ENCODE results near the gene ANKRD10. TPM values are rescaled to one million over a fixed set of nuclear protein-coding genes. Genes with fewer than 3 reads are reported as not detected.

The ANKRD10 gene
- total and polyA plus RNA-seq, 2 donors (not counting 3 experiments of a cell fraction or from before 2014, with no cell fraction given) = 44.5 to 94.1 TPM

GRCh38 chr13:110883542-110883941, 31.3 kb downstream of the ANKRD10 start:
- no peak overlapping the region for H2AFZ ChIP-seq (ENCODE audit: low read depth, low read length)
- no peaks in the 10 kb centered on the region for H3K27me3 ChIP-seq (ENCODE audit: control insufficient read depth in 2 of 2, insufficient read depth in 2 of 2, low read length in 2 of 2)
- dilution Hi-C loops (cut with MboI; ENCODE audit: extremely low pct_ligation_motif_present, low sequenced_read_pairs) = no loop called here
- H3K36me3 ChIP-seq (ENCODE audit: control insufficient read depth in 2 of 2, extremely low read depth in 1 of 2, insufficient read depth in 2 of 2, low read length in 2 of 2) = peaks cover 0 to 2% of the 10 kb centered on the region in 2 experiments
- FAIRE-seq (no peak), DNase-seq (ENCODE audit: low read depth, low spot score) (no peak)
- no peak for TF ChIP-seq EZH2 (IDR thresholded peaks at IDR 0.05; ENCODE audit: borderline replicate concordance, low read depth, low read length, severe bottlenecking)
- TF ChIP-seq FOS (IDR thresholded peaks at IDR 0.05; ENCODE audit: borderline replicate concordance, insufficient read depth, low read length) = no peak
- TF ChIP-seq GATA2 (IDR thresholded peaks at IDR 0.05; ENCODE audit: insufficient read depth, insufficient read length, low read depth, low read length) = no peak
- TF ChIP-seq MAX (IDR thresholded peaks at IDR 0.05; ENCODE audit: insufficient read depth, insufficient read length) = no peak
- TF ChIP-seq MYC (IDR thresholded peaks at IDR 0.05; ENCODE audit: low read depth, low read length) = no peak
- no peak for TF ChIP-seq CTCF (IDR thresholded peaks at IDR 0.05; ENCODE audit: extremely low read depth in 1 of 2, insufficient read depth in 1 of 2, low read depth in 1 of 2, low read length in 2 of 2)
- TF ChIP-seq POLR2A (IDR thresholded peaks at IDR 0.05; ENCODE audit: low read depth, low read length) = no peak
- no peak for TF ChIP-seq POLR2AphosphoS5 (IDR thresholded peaks at IDR 0.05; ENCODE audit: insufficient read depth, low read depth, low read length)
- no peak for TF ChIP-seq JUN (IDR thresholded peaks at IDR 0.05; ENCODE audit: borderline replicate concordance, insufficient read depth, insufficient read length, low read depth)
- H3K4me1 ChIP-seq (ENCODE audit: control insufficient read depth, extremely low read depth, insufficient read depth, low read length) = no peaks in the 10 kb centered on the region
- no peak overlapping the region for H3K4me2 ChIP-seq (ENCODE audit: insufficient read depth, low read length)
- no peaks in the 10 kb centered on the region for H3K9me1 ChIP-seq (replicated peaks; ENCODE audit: control insufficient read depth, extremely low read depth, insufficient read depth, low read length)
- H3K9ac ChIP-seq (replicated peaks; ENCODE audit: extremely low read depth, insufficient read depth, low read length) = no peak overlapping the region
- ChIA-PET CTCF (interaction anchor here (0.7 to 1.5 kb wide), 2 partner anchors 8 to 10 kb away, joined by 3 to 4 read pairs; no protein-coding TSS in a partner anchor), POLR2A (no interaction called here)
- H3K79me2 ChIP-seq (ENCODE audit: control insufficient read depth, insufficient read depth, low read length) = no peaks in the 10 kb centered on the region
- no peak overlapping the region for H3K4me3 ChIP-seq (replicated peaks in 1 of 3; ENCODE audit: insufficient read depth in 1 of 3, low read depth in 1 of 3, low read length in 3 of 3)
- intact Hi-C loops (cut with micrococcal nuclease) = no loop called here
- no peaks in the 10 kb centered on the region for H4K20me1 ChIP-seq (replicated peaks; ENCODE audit: control insufficient read depth, extremely low read depth, insufficient read depth, low read length)
- H3K9me3 ChIP-seq (replicated peaks; ENCODE audit: control insufficient read depth, insufficient read depth, low read length) = no peaks in the 10 kb centered on the region
- no TSS peak for BruUV-seq (replicated peaks)
- H3K27ac ChIP-seq (ENCODE audit: insufficient read depth, low read depth, low read length) = no peak overlapping the region

Measured in endothelial cell of umbilical vein (primary cell).